Activated gamma-delta T cell treated with anti-CD3 and anti-CD28 coated beads, Interleukin-2, amount 50 U/mL, for 16 hours (primary cell): Measurements from ENCODE around the gene MICALL2.

Experiments
- DNase-seq: peaks from one replicate; pipeline ENCODE4 v3.0.0-alpha.2; 2020; ENCODE audit warnings: low read depth

The MICALL2 gene

GRCh38 chr7:1468203-1468602 lies 8.9 kb upstream of the MICALL2 start:
- no peak for DNase-seq

- DNase-seq: no peak
Measured at GRCh38 chr7:1466524-1467271, 7.4 kb upstream of the MICALL2 start.

GRCh38 chr7:1464694-1465093 lies 5.4 kb upstream of the MICALL2 start:
- DNase-seq: no peak

DNA sequence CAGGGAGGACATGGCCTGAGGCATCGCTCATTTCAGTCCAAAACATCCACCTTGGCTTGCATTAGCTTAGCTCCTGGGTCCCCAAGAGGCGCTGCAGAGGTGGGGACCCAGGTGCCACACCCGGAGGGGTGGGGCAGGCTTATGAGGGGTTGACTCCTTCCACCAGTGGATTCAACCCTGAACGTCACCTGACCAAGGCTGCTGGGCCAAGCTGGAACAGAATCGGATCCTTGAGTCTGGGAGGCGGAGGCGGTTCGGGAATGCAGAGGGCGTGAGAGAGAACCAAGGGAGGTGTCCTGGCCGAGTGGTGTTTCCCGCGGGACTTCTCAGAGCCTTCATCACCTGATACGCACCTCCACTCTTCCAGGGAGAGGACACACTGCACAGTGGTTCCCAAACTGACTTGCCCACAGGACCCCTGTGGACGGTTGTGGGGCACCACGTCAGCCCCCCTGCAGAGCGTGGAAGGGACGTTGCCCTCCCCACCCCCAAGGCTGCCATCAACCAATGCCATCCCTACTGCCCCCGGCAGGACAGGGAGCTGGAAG lies 4.5 kb upstream of the MICALL2 start:
- no peak for DNase-seq

GRCh38 chr7:1461646-1462375 lies 2.5 kb upstream of the MICALL2 start:
- no peak for DNase-seq

- DNase-seq: no peak
Measured at GRCh38 chr7:1460821-1461645, 1.8 kb upstream of the MICALL2 start.

DNA sequence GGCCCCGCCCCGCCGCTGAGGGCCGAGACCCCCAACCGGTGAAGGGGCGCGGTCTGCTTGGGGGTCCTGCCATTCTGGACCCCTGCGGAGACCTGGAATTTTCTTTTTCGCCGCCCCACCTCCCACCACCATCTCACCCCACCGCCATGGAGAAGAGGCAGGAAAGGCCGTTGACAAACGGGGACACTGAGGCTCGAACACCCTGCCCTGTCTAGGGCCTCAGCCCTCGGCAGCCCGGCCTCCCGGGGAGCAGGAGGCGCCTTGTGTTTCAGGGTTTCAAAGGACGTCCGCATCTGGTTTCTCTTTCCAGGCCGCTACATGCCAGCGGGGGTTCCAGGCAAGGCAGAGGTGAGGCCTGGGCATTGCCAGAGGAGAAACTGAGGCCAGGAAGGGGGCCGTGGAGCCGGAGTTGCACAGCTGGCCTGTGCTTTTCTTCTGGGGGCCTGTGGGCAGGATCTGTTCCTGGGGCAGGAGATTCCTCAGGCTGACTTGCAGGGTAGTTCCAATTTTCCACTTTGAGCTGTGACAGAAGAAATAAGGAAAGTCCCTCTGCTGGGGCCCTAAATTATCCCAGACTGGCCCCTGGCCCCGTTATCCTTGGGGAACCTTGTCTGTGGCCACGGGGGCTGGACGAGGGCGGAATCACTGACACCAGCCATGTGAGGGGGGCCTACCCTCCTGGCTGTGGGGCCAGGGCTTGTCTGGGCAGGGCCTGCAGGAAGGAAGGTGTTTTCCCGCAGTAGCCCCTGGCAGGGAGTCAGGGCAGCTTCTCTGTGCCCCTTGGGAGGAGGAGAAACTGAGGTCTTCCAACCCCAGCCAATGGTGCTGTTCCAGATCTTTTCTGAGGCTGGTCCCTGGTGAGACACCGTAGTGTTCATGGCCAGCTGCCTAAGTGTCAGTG lies 900 bp upstream of the MICALL2 start:
- DNase-seq: no peak

DNA sequence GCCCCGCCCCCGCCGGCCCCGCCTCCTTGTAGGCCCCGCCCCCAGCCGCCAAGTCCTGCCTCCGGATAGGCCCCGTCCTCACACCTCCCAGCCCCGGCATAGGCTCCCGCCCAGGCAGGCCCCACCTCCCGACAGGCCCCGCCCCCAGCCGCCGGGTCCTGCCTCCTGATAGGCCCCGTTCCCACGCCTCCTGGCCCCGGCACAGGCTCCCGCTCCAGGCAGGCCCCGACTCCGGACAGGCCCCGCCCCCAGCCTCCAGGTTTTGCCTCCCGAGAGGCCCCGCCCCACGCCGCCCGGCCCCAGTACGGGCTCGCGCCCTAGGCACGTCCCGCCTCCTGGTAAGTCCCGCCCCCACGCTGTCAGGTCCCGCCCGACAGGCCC lies 232 bp upstream of the MICALL2 start:
- DNase-seq: peak; percentile 89

GRCh38 chr7:1457949-1458682 lies 1.2 kb downstream of the MICALL2 start:
- no peak for DNase-seq

DNA sequence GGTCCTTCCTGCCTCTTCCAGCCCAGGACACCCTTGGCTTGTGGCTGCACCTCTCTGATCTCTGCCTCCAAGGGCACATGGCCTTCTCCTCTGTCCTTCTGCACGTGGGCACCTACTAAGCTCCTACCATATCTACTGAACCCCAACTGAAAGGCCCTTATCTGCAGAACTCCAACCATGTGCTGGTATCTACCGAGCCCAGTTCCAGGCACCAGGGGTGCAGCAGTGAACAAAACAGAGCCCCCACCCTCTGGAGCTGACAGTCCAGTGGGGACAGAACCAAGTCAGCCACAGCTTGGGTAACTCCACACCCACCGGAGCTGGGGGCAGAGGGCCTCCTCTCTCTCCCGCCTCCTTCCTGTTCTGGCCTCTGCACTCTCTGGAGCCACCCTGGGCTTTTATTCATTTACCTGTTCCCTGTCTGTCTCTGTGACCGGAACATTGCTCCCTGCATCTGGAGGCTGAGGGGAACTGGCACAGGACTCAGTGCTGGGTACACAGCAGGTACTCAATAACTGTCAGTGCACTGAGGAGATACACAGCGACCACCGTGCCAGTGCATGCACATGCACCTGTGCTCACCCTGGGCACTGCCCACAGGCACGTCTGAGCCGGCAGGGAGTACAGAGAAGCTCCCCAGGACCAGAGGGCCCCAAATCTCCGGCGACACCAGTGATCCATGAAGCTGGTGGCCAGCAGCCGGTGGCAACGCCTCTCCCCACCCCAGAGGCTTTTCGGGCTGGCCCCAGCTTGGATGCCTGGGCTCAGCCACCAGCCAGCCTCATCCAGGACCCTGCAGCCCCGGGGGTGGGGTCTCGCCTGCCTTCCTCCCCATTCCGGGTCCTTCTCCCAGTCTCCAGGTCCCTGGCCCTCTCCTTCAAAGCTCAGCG lies 2.0 kb downstream of the MICALL2 start:
- no peak for DNase-seq

- DNase-seq: no peak
Measured at GRCh38 chr7:1455955-1456354, 3.3 kb downstream of the MICALL2 start.

- DNase-seq: no peak
Measured at GRCh38 chr7:1455241-1455939, 3.9 kb downstream of the MICALL2 start.

GRCh38 chr7:1454542-1454941 lies 4.7 kb downstream of the MICALL2 start:
- DNase-seq: no peak

GRCh38 chr7:1452205-1452604 lies 7.1 kb downstream of the MICALL2 start:
- DNase-seq: no peak

GRCh38 chr7:1450987-1451386 lies 8.3 kb downstream of the MICALL2 start:
- DNase-seq: no peak

DNA sequence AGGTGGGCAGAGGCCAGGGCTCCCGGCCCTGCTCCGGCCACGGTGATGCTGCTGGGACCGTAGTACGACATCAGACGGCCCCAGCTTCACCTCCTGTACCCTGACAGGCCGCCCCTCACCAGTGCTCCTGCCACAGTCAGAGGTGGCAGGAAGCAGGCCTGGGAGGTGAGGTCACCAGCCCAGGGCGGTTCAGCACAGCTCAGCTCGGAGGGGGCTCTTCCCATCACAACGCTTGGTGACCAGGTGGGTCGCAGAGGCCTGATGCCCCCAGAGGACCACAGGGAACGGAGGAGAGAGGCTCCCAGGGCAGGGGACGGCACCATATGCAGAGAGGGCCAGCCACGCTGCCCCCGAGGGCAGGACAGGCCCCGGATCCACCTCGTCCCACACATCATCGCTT lies 8.8 kb downstream of the MICALL2 start:
- DNase-seq: no peak

GRCh38 chr7:1449951-1450350 lies 9.3 kb downstream of the MICALL2 start:
- no peak for DNase-seq

DNA sequence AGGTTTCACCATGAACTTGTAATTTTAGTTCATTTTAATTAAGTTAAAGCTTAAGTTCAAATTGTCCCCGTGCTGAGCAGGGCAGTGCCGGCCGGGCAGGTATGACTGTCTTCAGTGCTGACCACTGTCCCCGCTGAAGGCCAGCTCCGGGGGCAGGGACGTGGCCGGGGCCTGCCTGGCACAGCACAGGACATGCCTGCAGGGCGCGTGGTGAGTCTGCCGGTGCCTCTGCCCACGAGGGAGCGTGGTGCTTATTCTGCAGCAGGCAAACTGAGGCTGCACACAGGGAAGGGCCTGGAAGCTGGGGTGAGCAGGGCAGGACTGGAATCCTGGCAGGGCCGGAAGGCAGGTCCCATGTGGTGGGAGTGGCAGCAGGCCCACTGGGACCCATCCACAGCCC lies 9.8 kb downstream of the MICALL2 start:
- no peak for DNase-seq

- no peak for DNase-seq
Measured at GRCh38 chr7:1448958-1449357, 10.3 kb downstream of the MICALL2 start.
